Measurements from ENCODE around the gene ESAM.

- no peak for TF ChIP-seq MYC (IDR thresholded peaks at IDR 0.05; ENCODE audit: low read depth, low read length)
- no peak for TF ChIP-seq POLR2A (IDR thresholded peaks at IDR 0.05; ENCODE audit: extremely low read depth, insufficient read length)
- TF ChIP-seq CTCF (IDR thresholded peaks at IDR 0.05; ENCODE audit: low read depth, low read length), result no peak
- no peak for TF ChIP-seq MAX (IDR thresholded peaks at IDR 0.05; ENCODE audit: low read depth, low read length)
Observed at GRCh38 chr11:124788521-124788920, 26.4 kb upstream of the ESAM start.
